ENCODE results near the gene FBXO30. TPM values are rescaled to one million over a fixed set of nuclear protein-coding genes. Genes with fewer than 3 reads are reported as not detected.

Gene FBXO30
- total and polyA plus RNA-seq, 9 of the 15 experiments (the other 6 are each of a cell fraction or from before 2014, with no cell fraction given), result 3.6 to 12.8 (median 7.1) TPM

GRCh38 chr6:145813285-145814034 is 1.1 kb downstream of the FBXO30 start (continued):
- TF ChIP-seq L3MBTL2 (IDR thresholded peaks at IDR 0.05), result no peak
- peak; percentile 54 for TF ChIP-seq NCOR1 (IDR thresholded peaks at IDR 0.05)
- no peak for TF ChIP-seq EHMT2 (IDR thresholded peaks at IDR 0.05)
- TF ChIP-seq FOXJ2 (tag; IDR thresholded peaks at IDR 0.05), result peak; percentile 68
- TF ChIP-seq POLR3G (IDR thresholded peaks at IDR 0.05; ENCODE audit: extremely low read depth, insufficient read length, insufficient replicate concordance), result no peak
- no peak for TF ChIP-seq SMAD3 (CRISPR knock-in tag; conservative IDR thresholded peaks at IDR 0.05)
- TF ChIP-seq REST (IDR thresholded peaks at IDR 0.05; ENCODE audit: borderline replicate concordance), result no peak
- no peak for TF ChIP-seq REST (CRISPR knock-in tag; IDR thresholded peaks at IDR 0.05; ENCODE audit: low read depth)
- TF ChIP-seq CHCHD3 (CRISPR knock-in tag; IDR thresholded peaks at IDR 0.05), result no peak
- no peak for TF ChIP-seq ZNF253 (CRISPR knock-in tag; conservative IDR thresholded peaks at IDR 0.05)
- no peak for TF ChIP-seq AFF4 (CRISPR knock-in tag; IDR thresholded peaks at IDR 0.05)
- TF ChIP-seq, protein P1, sequence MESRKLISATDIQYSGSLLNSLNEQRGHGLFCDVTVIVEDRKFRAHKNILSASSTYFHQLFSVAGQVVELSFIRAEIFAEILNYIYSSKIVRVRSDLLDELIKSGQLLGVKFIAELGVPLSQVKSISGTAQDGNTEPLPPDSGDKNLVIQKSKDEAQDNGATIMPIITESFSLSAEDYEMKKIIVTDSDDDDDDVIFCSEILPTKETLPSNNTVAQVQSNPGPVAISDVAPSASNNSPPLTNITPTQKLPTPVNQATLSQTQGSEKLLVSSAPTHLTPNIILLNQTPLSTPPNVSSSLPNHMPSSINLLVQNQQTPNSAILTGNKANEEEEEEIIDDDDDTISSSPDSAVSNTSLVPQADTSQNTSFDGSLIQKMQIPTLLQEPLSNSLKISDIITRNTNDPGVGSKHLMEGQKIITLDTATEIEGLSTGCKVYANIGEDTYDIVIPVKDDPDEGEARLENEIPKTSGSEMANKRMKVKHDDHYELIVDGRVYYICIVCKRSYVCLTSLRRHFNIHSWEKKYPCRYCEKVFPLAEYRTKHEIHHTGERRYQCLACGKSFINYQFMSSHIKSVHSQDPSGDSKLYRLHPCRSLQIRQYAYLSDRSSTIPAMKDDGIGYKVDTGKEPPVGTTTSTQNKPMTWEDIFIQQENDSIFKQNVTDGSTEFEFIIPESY (CRISPR knock-in tag; IDR thresholded peaks at IDR 0.05), result no peak

All from K562 (cell line).